ENCODE measurements around the gene HSBP1.

The HSBP1 gene

DNA sequence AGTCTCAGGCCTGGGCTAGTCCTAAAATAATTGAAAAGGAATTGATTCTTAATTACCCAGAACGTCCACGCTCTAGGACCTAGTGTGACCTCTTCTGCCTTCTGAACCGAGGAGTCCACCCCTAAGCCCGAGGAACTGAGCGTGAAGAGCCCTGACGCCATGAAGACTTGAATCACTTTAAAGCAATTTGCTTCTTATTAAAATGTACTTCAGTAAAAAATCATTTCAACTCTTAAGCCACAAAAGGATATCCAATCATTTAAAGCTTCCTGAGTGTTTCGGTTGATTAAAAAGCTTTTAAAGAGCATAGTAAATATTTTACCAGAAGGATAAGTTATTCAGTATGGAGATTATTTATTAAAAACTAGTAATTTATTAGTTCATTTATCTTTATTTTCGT, 11.6 kb downstream of the HSBP1 start:
- H3K4me3 ChIP-seq (ENCODE audit: low read depth, low read length): no peak overlapping the region
- DNase-seq (ENCODE audit: low read depth): no peak
- TF ChIP-seq MYC (IDR thresholded peaks at IDR 0.05; ENCODE audit: low read depth, low read length) (no peak), POLR2A (IDR thresholded peaks at IDR 0.05; ENCODE audit: extremely low read depth, insufficient read length) (no peak)
- TF ChIP-seq, protein P1, sequence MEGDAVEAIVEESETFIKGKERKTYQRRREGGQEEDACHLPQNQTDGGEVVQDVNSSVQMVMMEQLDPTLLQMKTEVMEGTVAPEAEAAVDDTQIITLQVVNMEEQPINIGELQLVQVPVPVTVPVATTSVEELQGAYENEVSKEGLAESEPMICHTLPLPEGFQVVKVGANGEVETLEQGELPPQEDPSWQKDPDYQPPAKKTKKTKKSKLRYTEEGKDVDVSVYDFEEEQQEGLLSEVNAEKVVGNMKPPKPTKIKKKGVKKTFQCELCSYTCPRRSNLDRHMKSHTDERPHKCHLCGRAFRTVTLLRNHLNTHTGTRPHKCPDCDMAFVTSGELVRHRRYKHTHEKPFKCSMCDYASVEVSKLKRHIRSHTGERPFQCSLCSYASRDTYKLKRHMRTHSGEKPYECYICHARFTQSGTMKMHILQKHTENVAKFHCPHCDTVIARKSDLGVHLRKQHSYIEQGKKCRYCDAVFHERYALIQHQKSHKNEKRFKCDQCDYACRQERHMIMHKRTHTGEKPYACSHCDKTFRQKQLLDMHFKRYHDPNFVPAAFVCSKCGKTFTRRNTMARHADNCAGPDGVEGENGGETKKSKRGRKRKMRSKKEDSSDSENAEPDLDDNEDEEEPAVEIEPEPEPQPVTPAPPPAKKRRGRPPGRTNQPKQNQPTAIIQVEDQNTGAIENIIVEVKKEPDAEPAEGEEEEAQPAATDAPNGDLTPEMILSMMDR (IDR thresholded peaks at IDR 0.05; ENCODE audit: low read depth, low read length): no peak
- TF ChIP-seq, protein P2, sequence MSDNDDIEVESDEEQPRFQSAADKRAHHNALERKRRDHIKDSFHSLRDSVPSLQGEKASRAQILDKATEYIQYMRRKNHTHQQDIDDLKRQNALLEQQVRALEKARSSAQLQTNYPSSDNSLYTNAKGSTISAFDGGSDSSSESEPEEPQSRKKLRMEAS (IDR thresholded peaks at IDR 0.05; ENCODE audit: low read depth, low read length): no peak

DNA sequence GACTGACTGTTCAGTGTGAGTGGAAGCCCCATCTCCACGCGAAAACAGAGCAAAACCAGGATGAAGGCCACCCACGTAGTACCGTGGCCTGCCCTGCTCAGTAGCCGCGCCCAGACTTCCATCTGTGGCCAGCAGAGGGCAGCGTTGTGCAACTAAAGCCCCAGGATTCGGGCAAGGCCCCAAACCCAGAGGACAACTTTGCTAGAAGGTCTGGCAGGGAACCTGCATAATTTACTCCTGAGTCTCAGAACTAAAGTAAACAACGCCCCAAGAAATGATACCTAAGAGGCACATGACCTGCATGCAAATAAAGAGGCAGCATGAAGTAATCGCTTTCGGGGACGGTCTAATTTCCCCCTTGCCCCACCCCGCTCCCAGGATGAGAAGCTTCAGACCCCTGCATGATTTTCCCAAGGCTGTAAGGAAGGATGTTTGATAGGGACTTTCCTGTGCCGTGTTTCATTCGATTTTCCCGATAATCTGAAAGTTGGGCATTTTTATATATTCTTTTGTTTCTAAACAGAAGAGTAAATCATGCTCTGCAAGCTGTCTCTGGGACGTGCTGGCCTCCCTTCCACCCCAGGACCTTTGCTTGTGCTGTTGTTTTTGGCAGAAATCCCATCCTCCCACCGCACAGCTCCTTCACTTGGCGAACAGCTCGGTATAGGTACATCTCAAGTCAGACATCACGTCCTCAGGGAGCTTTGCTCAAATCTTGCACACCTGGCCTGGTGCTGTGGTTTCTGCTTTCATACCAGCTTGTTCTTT, 18.6 kb downstream of the HSBP1 start:
- H3K4me3 ChIP-seq (ENCODE audit: low read depth, low read length): no peak overlapping the region
- TF ChIP-seq, protein P1 (IDR thresholded peaks at IDR 0.05; ENCODE audit: low read depth, low read length): peak; percentile 92
- TF ChIP-seq, protein P2 (IDR thresholded peaks at IDR 0.05; ENCODE audit: low read depth, low read length): no peak
- TF ChIP-seq POLR2A (IDR thresholded peaks at IDR 0.05; ENCODE audit: extremely low read depth, insufficient read length): no peak
- peak; percentile 77 for DNase-seq (ENCODE audit: low read depth)

DNA sequence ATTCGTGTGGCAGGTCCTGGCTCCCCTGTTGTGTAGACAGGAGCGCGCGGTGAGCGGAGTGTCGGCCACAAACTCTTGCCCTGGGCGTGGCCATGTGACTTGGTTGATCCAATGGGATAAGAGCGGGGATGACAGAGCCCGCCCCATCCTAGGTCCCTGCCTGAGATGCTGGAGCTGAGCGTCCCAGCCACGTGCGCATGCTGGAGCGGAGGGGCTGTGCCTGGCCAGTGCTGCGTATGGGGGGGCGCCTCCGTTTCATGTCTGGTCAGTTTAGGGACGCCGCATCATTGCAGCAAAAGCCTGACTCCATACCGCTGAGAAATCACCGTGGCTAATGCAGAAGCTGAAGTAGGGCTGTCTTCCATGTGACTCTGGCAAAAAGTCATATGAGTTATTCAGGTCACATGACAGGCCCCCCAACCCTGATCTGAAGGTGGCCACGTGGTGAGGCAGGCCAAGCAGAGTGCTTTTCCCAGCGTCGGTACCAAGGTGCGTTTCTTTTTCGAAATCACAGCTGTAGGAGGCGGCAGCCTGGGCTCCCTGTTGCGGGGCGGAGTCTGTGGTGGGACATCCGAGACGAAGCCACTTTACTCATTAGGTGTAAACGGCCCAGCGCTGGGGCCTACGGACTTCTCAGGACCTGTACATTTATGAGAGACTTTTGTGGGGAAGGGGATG, 22.5 kb downstream of the HSBP1 start:
- TF ChIP-seq, protein P2 (IDR thresholded peaks at IDR 0.05; ENCODE audit: low read depth, low read length): no peak
- TF ChIP-seq, protein P1 (IDR thresholded peaks at IDR 0.05; ENCODE audit: low read depth, low read length): no peak
- TF ChIP-seq MYC (IDR thresholded peaks at IDR 0.05; ENCODE audit: low read depth, low read length) (no peak), POLR2A (IDR thresholded peaks at IDR 0.05; ENCODE audit: extremely low read depth, insufficient read length) (no peak)

DNA sequence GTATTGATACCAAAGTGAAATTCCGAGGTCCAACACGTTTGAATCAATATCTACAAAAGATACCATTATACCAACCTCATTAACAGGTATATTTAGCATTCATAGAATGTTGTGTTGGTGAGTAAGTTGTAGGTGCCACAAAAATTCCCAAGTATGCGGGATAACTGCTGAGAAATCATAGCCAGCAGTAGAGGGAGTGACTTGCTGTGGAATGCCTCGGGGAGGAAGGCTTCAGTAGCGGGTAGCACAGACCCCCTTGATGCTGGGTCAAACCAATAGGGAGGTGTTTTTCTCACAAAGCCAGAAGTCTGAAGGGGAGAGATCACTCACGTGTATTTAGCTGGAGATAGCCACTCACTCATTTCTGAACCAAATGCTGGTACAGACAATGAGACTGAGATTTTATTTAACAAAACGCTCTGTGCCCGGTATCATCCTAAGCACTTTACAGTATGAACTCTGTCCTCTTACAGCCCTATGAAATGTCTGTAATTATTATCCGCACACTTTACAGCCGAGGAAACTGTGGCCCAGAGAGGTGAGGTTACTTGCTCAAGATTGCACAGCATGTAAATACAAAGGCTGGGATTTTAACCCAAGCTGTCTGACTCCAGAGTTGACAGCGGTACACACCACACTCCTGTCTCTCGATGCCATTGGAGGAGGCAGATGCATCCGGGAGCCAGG, 23.1 kb downstream of the HSBP1 start:
- DNase-seq (ENCODE audit: low read depth): no peak
- no peak for TF ChIP-seq POLR2A (IDR thresholded peaks at IDR 0.05; ENCODE audit: extremely low read depth, insufficient read length)
- TF ChIP-seq, protein P2 (IDR thresholded peaks at IDR 0.05; ENCODE audit: low read depth, low read length): no peak
- TF ChIP-seq, protein P1 (IDR thresholded peaks at IDR 0.05; ENCODE audit: low read depth, low read length): no peak
- H3K4me3 ChIP-seq (ENCODE audit: low read depth, low read length): no peak overlapping the region

More for the DNA sequence above, 22.5 kb downstream of the HSBP1 start:
- no peak for DNase-seq (ENCODE audit: low read depth)
- no peak overlapping the region for H3K4me3 ChIP-seq (ENCODE audit: low read depth, low read length)

DNA sequence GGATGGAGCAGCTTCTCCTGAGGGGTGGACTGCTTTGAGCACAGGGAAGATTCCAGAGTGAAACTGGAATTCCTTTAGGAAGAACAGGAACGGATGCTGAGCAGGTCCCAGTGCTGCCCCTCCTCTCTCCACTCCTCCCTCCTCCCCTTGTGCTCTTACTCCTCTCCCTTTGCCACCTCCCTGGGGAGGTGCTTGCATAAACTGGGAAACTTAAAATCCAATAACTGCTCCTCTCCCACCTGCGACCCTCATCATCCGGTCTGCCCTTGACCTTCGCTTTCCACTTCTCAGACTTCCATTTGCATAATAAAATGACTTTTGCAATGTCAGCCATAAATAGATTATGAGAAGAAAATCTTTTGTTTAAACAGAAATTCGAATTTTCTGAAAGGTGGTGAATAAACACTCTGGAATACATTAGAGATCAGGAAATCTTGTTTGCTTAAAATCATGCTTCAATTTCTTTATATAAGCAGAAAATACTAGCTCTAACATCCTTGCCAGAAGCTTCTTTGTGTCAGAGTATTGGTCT, 23.7 kb downstream of the HSBP1 start:
- H3K4me3 ChIP-seq (ENCODE audit: low read depth, low read length): no peak overlapping the region
- no peak for DNase-seq (ENCODE audit: low read depth)
- TF ChIP-seq, protein P1 (IDR thresholded peaks at IDR 0.05; ENCODE audit: low read depth, low read length): no peak
- TF ChIP-seq, protein P2 (IDR thresholded peaks at IDR 0.05; ENCODE audit: low read depth, low read length): no peak
- TF ChIP-seq POLR2A (IDR thresholded peaks at IDR 0.05; ENCODE audit: extremely low read depth, insufficient read length) (no peak), MYC (IDR thresholded peaks at IDR 0.05; ENCODE audit: low read depth, low read length) (no peak)

Data from NB4 (cell line).